ENCODE data around the gene E2F6.

The E2F6 gene

DNA sequence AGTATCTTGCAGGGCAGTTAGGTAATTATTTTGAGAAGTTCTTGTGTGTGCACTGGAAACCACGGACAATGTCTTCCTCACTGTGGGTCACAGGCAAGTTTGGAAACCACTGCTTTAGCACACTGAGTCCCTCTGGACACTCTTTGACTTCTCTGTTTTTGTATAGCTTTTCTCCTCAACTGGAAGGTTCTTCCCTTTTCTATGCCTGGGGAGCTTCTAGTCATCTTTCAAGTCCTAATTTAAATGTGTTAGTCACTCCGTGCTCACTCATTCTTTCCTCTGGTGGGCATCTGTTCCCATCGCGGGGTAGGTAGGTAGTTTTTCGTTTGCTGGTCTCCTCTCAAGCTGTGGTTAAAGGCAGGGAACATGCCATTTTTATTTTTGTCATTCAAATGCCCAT is 32.1 kb downstream of the E2F6 start:
- TF ChIP-seq, protein P1, sequence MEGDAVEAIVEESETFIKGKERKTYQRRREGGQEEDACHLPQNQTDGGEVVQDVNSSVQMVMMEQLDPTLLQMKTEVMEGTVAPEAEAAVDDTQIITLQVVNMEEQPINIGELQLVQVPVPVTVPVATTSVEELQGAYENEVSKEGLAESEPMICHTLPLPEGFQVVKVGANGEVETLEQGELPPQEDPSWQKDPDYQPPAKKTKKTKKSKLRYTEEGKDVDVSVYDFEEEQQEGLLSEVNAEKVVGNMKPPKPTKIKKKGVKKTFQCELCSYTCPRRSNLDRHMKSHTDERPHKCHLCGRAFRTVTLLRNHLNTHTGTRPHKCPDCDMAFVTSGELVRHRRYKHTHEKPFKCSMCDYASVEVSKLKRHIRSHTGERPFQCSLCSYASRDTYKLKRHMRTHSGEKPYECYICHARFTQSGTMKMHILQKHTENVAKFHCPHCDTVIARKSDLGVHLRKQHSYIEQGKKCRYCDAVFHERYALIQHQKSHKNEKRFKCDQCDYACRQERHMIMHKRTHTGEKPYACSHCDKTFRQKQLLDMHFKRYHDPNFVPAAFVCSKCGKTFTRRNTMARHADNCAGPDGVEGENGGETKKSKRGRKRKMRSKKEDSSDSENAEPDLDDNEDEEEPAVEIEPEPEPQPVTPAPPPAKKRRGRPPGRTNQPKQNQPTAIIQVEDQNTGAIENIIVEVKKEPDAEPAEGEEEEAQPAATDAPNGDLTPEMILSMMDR (IDR thresholded peaks at IDR 0.05; ENCODE audit: low read depth, low read length, missing control alignments), result no peak
- no peak overlapping the region for H3K4me3 ChIP-seq (ENCODE audit: low read depth, low read length)
- DNase-seq (ENCODE audit: low read depth), result no peak
- in situ Hi-C loops (cut with HindIII; ENCODE audit: low sequenced_read_pairs), result no loop called here

DNA sequence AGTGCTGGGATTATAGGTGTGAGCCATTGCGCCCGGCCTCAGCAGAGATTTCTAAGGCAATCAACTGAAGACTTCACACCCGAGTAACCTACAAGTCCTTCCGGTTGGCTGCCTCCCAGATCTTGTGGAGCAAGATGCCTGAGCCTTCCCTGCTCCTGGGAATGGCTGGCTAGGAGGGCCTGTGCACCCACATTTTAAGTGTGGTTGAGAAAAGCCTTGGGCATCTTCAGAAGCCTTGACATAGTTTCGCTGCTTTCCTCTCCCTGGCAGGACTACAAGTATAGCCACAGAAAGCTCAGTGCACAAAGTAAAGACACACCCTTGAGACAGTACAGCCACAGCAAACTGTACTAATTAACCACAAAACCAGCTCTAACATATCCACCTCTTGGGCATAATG is 35.2 kb downstream of the E2F6 start:
- no peak for DNase-seq (ENCODE audit: low read depth)

DNA sequence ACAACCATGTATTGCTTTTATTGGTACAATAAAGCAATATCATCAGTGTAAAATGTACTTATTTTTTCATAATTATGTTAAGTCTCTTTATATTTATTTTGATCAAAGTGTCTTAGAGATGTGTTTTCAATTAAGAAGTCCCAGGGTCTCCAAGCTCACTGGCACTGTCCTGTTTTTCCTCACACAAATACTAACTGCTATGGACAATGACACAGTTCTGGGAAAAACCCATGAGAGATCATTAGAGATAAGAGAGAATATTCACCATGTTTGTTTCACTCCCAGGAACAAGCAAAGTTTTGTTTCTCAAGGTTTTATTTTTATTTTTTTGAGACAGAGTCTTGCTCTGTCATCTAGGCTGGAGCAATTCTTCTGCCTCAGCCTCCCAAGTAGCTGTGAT is 38.7 kb downstream of the E2F6 start:
- TF ChIP-seq, protein P1 (IDR thresholded peaks at IDR 0.05; ENCODE audit: low read depth, low read length, missing control alignments), result no peak
- in situ Hi-C loops (cut with HindIII; ENCODE audit: low sequenced_read_pairs), result no loop called here
- H3K4me3 ChIP-seq (ENCODE audit: low read depth, low read length), result no peak overlapping the region
- DNase-seq (ENCODE audit: low read depth), result no peak

More for the DNA sequence above, 35.2 kb downstream of the E2F6 start:
- TF ChIP-seq, protein P1 (IDR thresholded peaks at IDR 0.05; ENCODE audit: low read depth, low read length, missing control alignments), result no peak
- in situ Hi-C loops (cut with HindIII; ENCODE audit: low sequenced_read_pairs), result no loop called here
- no peak overlapping the region for H3K4me3 ChIP-seq (ENCODE audit: low read depth, low read length)

DNA sequence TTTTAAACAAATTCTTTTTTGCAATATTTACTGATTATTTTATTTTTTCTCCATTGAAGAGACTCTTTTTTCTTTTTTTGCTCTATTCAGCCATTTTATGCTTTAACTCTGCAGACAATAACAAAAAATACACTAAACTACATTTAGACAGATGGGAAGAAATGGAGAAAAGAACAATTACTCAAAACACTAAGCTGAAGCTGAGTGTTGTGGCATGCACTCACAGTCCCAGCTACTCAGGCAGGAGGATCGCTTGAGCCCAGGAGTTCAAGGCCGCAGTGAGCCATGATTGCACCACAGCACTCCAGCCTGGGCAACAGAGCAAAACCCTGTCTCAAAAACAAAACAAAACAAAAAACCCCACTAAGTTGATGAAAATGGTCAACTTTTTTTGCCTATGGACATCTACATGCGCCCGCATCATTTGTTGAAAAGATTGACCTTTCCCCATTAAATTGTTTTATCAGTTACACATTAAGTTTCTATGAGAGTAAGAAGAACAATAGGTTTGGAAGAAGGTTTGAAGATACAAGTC is 43.0 kb downstream of the E2F6 start:
- TF ChIP-seq, protein P1 (IDR thresholded peaks at IDR 0.05; ENCODE audit: low read depth, low read length, missing control alignments), result no peak
- no peak overlapping the region for H3K4me3 ChIP-seq (ENCODE audit: low read depth, low read length)
- in situ Hi-C loops (cut with HindIII; ENCODE audit: low sequenced_read_pairs), result loop anchor here (25.0 kb wide), 1 partner anchor 286 kb away; a partner anchor contains a TSS
- no peak for DNase-seq (ENCODE audit: low read depth)

DNA sequence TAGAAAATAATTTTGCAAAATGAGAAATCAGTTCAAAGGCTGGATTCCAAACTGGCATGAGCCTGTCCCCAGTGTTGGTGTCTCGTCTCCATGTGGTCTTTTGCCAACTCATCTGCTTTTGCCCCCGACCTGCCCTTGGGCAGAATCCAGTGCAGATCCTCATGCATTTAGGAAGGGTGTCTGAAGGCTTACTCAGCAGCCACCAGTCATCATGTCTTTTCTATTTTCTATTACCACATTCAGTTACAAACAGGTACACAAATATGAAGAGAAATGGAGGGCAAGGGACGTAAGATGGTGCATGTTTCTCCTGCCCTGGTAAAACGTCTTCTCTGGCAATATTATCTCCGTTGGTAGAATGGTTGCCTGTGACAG is 43.5 kb downstream of the E2F6 start:
- no peak for DNase-seq (ENCODE audit: low read depth)
- in situ Hi-C loops (cut with HindIII; ENCODE audit: low sequenced_read_pairs), result loop anchor here (25.0 kb wide), 1 partner anchor 285 kb away; a partner anchor contains a TSS
- TF ChIP-seq, protein P1 (IDR thresholded peaks at IDR 0.05; ENCODE audit: low read depth, low read length, missing control alignments), result no peak
- no peak overlapping the region for H3K4me3 ChIP-seq (ENCODE audit: low read depth, low read length)

DNA sequence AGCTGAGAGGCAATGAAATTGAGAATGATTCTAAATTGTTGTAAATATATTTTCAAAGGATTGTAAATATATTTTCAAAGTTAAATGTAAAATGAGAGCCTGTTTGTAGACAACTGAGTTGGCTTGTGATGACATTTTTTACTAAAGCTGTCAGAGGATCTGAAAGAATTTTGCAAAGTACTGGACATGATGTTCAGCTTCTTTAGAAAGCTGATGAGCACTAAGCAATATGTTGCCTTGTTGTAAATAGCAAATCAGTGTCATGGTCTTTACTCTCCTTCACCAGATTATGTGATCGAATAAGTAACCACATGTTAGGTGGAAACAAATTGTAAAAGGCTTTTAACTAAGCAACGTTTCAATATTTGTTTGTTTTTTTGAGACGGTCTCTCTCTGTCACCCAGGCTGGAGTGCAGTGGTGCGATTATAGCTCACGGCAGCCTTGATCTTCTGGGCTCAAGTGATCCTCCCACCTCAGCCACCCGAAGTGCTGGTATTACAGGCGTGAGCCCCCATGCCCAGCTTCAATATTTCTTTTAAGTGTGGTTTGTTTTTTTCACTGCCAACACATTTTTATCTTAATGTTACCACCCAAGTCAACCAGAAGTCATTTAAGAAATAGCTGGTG is 44.0 kb downstream of the E2F6 start:
- no peak overlapping the region for H3K4me3 ChIP-seq (ENCODE audit: low read depth, low read length)
- DNase-seq (ENCODE audit: low read depth), result no peak
- TF ChIP-seq, protein P1 (IDR thresholded peaks at IDR 0.05; ENCODE audit: low read depth, low read length, missing control alignments), result no peak
- in situ Hi-C loops (cut with HindIII; ENCODE audit: low sequenced_read_pairs), result loop anchor here (25.0 kb wide), 1 partner anchor 285 kb away; a partner anchor contains a TSS
